ENCODE measurements around the gene MLLT10.

The MLLT10 gene

DNA sequence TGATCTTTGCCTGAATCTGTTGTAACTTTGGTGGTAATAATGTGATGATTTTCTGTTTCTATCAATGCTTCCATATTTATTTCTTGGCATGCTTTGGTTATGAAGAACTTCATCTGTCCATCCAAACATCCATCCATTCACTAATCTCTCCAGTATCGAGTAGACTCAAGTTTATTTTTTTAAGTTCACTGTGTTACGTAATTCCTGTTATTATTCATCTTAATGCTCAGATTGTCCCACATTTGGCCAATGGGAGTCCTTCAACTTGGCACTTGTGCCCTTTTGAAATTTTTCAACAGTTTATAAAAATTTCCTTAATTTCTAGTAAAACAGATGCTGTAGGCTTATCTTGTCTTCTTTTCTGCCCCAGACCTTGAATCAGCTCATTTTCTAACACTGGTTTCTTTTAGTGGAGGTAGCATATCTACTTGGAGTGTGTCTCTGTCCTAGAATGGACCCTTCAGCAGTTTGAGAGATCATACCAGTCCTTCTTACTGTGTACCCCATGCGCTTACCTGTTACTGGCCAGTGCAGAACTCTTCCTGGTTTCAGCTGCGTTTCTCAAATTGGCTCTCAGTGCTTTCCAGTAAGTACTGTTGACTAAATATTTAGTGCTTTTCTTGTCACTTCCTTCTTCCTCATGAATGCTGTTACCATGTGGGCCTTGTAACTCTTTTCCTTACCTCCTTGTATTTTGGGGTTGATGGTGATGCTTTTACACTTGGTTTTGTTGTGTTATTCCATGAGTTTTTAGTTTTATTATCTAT is 100.8 kb downstream of the MLLT10 start:
- DNase-seq (ENCODE audit: low read depth in 3 of 3): no peak

DNA sequence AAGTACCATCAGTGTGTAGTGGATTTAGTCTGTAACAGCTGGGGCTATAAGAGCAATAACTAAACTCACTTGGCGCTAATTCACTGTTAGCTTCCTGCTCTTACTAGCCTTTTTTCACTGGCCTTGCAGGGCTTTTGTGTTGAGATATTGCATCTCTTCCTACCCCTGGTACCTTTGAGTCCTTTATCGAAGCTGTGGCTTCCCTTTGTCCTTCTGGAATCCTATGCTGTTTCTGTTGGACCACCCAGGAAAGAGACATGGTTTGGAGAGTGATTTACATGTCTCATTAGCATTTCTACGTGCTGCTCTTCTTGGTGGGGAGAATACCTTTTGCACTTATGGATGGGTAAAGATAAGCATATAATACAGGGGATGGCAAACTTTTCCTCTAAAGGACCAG is 103.8 kb downstream of the MLLT10 start:
- DNase-seq (ENCODE audit: low read depth in 3 of 3): no peak

DNA sequence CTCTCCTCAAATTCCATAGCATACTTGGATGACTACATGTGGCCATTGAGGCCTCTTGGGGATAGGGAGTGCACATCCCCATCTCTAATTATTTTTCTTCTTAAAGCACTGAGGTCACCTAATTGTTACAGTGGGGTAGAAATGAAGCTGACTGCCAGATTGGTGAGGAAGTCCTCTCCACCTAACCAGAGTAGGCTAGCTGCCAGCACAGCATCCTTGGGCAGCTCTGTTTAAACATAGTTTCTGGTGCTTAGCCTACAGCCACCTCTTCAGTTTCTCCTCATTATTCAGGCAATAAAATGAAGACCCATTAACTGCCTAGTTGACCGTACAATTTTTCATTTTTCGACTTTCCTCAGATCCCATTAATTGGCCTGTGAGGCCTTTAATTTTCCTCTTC is 104.6 kb downstream of the MLLT10 start:
- DNase-seq (ENCODE audit: low read depth in 3 of 3): no peak

DNA sequence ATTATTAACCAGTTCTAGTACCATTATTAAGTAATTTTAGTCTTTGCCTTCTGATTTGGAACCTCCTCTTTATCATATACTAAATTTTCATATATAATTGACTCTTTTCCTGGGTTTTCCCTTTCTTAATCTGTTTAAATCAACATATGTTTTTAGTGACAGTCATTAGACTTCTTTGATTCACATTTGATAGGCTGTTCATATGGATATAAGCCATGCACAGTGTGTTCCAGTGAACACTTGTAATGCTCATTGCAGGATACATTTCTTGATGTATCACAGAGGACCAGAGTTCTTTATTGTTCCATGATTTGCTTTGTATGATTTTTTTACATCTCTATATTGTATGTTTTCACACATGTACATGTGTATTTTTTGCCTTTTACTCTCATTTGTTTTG is 114.0 kb downstream of the MLLT10 start:
- no peak for DNase-seq (ENCODE audit: low read depth in 3 of 3)

DNA sequence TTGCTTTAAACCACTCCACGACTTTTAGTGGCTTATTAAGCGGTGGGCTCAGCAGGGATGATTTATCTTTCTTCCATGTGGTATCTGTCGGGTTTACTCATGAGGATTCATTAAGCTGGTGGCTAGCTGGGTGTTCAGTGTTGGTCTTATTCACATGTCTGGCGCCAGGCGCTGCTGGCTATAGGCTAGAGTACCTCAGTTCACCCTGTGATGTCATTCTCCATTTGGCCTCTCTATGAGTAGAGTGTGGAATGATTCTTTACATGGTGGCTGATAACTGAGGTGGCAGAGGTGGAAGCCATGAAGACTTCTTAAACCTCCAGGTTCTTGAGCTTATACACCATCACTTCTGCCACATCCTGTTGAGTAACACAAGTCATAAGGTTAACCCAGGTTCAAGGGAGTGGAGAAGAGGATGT is 115.4 kb downstream of the MLLT10 start:
- peak in 1 of 3 donors; percentile 1 for DNase-seq (ENCODE audit: low read depth in 3 of 3)

DNA sequence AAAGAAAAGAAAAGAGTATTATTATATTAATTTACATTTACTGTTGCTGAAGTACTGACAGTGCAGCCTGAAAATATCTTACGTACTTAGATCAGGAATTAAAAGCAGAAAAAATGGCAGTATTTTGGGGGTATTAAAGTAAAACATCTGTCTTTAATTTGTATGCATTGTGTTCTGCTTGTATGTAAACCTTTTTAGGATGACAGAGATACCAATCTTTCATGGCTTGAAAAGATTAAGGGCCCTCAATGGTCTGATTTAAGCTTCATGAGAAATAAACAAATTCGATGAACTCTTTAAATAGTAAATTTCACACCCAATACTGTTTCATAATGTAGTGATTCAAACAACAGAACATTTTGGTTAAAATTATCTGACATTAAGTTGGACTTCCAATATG is 116.3 kb downstream of the MLLT10 start:
- DNase-seq (ENCODE audit: low read depth in 3 of 3): no peak

DNA sequence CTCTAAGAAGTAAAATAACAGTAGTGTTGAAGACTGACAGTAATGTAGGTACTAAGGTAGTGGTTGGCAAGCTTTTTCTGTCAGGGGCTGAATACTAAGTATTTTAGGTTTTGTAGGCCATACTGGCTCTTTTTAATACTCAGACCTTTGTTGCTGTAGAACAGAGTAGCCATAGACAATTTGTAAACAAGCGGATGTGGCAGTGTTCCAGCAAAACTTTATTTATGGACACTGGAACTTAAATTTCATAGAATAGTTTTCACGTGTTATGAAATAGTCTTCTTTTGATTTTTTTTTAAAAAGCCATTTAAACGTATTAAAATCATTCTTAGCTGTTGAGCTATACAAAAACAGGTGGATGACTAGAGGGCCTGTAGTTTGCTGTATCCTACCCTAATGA is 121.2 kb downstream of the MLLT10 start:
- no peak for DNase-seq (ENCODE audit: low read depth in 3 of 3)

DNA sequence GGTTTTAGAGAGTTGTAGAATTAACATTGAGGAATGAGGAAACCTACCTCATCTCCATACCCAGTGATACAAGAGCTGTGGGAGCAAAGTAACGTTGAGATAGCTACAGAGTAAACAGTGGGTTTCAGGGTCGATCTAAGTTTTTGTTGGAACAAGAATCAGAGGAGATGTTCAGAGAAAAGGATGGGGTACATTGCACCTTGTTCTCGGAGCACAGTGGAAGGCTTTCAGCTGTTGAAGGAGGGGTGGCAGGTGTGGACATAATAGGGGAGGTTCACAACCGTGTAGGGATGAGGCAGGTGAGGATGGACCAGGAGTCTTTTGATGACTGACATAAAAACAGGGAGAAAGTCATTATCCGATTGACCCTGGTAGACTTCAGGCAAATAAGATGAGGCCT is 121.7 kb downstream of the MLLT10 start:
- no peak for DNase-seq (ENCODE audit: low read depth in 3 of 3)

DNA sequence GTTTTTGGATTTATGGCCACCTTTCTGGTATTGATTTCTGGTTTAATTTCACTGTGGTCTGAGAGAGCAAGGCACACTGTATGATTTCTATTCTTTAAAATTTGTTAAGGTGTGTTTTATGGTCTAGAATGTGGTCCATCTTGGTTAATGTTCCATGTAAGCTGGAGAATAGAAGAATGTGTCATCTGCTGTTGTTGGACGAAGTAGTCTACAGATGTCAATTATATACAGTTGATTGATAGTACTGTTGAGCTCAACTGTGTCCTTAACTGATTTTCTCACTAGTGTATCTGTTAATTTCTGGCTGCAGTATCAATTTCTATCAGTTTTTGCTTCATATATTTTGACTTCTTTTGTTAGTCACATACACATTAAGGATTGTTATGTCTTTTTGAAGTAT is 127.1 kb downstream of the MLLT10 start:
- DNase-seq (ENCODE audit: low read depth in 3 of 3): no peak

DNA sequence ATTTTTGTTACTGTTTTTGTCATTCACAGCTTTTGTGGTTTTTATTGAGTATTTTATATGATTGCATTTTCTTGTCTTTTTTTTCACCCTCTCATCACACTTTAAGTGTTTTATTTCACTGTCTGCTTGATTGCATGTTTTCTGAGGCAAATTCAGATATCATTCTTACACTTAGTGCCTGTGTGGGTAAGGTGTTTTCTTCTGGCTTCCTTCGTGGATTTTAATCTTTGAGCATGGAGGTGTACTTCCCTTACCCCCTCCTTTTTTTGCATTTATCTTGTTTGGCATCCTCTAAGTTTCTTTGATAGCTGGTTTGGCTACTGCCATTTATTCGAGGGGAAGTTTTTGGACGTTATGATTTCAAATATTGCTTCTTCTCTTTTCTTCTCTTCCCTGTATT is 127.9 kb downstream of the MLLT10 start:
- DNase-seq (ENCODE audit: low read depth in 3 of 3): no peak

DNA sequence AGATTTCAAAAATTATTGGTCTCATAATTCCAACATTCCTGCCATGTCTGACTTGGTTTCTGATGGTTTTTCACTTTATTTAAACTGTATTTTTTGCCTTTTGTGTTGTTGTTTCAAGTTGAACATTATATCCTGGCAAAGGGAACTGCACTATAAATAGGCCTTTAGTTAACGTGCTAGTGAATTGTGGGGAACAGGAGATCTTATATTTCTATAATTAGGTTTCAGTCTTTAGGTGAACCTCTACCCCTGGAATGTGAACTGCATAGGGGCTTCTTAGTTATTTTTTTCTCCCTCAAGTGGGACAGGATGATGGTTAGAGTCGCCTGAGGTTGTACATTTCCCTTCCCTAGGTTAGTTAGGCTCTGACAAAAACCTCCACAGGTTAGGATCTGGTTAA is 128.6 kb downstream of the MLLT10 start:
- DNase-seq (ENCODE audit: low read depth in 3 of 3): no peak

DNA sequence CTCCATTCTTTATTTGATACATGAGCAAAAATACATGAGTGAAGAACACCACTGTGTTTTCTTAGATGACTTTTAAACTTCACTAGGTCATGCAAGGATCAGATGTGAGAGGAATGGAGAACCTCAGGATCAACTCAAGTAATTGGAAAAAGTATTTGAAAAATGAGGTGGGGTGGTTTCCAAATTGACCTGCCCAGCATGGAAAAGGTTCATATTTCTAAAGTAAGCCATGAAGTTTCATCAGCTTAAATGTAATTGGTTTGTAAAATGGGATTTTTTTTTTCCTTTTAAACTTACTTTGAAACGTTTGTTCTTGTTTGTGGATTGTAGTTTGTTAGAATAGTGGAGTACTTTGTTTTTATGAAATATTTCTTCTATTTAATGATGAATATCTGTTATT is 134.8 kb downstream of the MLLT10 start:
- DNase-seq (ENCODE audit: low read depth in 3 of 3): no peak

DNA sequence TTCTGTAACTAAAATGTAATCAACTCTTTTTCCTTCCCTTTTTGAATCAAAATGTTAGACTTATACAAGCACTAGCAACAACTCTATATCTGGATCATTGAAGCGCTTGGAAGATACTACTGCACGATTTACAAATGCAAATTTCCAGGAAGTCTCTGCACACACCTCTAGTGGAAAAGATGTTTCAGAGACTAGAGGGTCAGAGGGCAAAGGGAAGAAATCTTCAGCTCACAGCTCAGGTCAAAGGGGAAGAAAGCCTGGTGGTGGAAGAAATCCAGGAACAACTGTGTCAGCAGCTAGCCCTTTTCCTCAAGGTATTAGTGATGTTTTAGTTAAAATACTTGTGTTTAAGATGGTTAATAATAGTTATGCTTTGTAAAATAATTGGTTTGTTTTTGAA is 136.4 kb downstream of the MLLT10 start:
- no peak for DNase-seq (ENCODE audit: low read depth in 3 of 3)

DNA sequence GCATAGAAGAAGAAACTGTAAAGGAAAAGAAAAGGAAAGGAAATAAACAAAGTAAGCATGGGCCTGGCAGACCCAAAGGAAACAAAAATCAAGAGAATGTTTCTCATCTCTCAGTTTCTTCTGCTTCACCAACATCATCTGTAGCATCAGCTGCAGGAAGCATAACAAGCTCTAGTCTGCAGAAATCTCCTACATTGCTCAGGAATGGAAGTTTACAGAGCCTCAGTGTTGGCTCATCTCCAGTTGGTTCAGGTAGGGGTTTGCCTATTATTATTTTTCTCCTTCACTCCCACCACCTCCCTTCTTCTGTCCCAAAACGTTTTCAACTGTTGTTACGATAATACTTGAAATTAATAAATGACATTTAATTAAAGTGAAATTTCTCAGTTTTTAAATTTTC is 139.6 kb downstream of the MLLT10 start:
- DNase-seq (ENCODE audit: low read depth in 3 of 3): no peak

DNA sequence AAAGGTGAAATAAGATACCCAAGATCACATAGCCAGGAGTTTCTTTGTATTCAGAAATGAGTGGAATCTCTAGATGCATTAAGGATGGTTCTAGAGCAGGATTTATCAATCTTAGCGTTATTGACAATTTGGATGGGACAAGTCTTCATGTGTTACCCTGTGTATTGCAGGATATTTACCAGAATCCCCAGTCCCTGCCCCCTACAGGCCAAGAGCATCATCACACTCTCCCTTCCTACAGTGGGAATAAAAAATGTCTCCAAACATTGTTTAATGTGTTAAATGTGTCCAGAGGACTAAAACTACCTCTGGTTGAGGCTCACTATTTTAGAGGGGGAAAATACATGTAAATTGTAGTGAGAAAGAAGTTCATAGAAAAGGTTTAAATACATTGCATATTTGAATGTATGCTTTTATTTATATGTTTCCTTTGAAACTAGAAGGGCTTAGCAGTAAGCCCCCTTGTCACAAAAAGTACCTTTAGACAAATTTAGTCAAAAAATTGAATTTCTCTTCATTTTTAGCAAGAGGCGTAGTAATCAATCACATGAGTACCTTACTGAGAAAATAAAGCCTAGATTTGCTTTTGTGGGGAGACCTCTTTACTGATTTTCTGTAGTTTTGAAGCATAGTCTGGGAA is 141.2 kb downstream of the MLLT10 start:
- peak in 2 of 3 donors; percentile 3 to 28 for DNase-seq (ENCODE audit: low read depth in 3 of 3)

DNA sequence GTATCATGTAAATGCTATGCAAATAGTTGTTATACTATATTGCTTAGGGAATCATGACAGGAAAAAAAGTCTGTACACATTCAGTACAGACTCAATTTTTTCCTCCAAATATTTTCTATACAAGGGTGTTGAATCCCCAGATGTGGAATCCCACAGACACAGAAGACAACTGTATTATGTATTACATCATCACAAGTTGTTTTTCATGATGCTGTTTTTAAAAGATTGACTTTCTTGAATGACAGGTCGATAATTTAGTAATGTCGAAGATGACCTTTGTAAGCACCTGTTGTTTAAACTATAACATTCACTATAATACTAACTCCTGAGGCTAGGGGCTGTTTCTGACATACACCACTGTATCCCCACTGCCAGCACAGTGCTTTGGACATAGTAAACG is 143.5 kb downstream of the MLLT10 start:
- DNase-seq (ENCODE audit: low read depth in 3 of 3): no peak

DNA sequence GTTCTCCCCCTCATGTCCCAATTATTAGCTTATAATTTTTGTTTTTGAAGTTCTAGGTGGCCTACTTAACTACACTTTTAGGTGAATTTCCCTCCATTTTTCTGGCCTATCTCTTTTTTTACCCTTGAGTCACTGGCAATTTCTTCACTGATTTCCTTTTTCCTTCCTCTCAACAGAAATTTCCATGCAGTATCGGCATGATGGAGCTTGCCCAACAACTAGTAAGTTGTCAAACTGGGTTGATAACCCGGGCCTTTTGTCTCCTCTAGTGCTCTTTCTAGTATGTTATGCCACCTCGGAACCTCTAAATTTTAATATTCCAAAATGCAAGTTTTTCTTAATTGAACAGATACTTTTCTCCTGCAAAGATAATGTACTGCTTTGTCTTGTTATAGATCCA is 147.1 kb downstream of the MLLT10 start:
- no peak for DNase-seq (ENCODE audit: low read depth in 3 of 3)

DNA sequence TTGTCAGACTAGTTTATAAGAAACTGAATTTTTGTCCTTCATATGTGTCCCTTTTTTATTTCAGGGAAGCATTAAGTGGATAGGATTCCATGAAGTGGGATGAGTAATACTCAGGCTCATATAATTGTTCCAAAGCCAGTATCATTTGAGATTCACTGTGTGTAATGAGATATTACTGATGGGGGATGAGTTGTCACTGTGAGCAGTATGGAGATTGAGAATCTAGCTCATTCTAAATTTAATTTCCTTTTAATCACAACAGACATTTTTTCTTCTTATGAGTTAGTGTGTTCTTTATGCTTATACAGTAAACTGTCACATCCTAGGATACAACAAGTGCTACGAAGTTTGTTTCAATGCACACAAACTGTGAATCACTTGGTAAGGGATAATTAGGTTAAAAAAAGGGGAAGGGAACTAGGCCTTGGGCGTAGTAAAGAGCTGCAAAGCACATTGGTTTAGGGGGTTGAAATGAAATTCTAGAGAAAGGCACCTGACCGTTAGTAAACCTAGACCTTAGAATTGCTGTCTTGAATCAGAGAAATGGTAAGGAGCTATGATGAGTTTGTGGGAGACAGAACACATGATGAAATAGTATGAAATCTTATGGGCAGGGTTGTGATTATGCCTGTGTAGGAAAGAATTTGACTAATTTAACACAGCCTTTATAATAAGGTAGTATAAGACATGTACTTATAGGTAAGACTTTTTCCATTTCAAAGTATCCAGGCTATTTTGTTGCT is 153.4 kb downstream of the MLLT10 start:
- no peak for DNase-seq (ENCODE audit: low read depth in 3 of 3)

DNA sequence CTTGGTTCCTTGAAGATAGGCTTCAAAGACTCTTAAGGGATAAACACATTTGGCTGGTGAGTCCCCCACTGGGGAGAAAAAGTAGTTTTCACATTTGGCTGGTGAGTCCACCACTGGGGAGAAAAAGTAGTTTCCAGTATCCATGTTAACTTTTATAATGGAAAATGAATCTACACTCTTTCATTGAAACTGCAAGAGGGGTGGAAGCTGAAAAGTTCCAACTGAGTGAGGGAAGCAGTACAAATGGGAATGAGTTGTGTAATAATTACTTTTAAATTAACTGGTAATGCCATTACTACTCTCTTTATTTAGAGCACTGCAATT is 153.9 kb downstream of the MLLT10 start:
- no peak for DNase-seq (ENCODE audit: low read depth in 3 of 3)

DNA sequence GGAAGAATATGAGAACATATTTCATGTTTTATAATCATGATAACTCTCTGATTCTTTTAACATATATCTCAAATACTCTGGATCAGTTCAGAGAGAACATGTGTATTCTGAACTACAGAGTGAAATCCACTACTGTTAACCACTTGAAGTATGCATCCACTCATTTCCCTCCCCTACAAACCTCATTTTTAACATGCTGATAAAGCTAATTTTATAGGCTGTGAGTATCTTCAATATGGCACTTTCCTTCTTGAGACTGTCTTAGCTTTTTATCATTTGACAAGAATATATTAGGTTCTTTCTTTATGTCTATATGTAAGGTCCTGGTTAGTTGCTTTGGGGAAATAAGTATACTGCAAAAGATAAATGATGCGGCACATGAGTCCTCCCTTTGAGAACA is 154.8 kb downstream of the MLLT10 start:
- no peak for DNase-seq (ENCODE audit: low read depth in 3 of 3)

DNA sequence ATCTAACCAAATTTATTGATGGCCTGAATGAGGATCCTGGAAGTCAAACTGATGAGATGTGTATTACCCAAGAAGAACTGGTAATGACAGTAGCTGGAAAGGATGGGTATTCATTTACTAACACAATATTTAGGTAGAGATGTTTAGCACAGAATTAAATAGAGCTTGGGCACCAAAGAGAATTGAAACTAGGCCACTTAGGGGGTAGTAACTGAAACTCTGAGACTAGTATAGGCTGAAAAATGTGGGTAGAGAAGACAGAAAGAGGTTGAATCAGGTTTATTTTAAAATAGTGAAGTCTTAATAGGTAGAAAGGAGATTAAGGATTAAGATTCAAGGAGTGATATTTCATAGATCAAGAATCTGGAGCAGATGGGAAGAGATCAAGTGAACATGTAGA is 155.8 kb downstream of the MLLT10 start:
- DNase-seq (ENCODE audit: low read depth in 3 of 3): no peak

DNA sequence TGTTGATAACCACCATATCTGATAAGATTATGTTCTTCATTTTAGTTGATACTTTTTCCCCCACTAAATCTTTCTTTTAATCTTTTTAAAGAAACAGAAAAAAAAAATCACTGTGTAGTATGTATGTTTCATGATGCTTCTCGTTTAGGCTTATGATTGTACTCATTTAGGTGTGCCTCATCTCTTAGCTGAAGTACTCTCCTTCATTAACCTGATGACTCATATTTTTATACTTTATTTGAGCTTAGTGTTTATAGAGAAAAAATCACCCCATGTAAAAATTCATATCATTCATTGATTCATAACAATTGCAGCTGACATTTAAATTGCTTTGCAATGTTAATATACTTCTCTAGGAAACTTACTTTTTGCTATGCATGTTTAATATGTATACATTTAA is 158.9 kb downstream of the MLLT10 start:
- DNase-seq (ENCODE audit: low read depth in 3 of 3): no peak

DNA sequence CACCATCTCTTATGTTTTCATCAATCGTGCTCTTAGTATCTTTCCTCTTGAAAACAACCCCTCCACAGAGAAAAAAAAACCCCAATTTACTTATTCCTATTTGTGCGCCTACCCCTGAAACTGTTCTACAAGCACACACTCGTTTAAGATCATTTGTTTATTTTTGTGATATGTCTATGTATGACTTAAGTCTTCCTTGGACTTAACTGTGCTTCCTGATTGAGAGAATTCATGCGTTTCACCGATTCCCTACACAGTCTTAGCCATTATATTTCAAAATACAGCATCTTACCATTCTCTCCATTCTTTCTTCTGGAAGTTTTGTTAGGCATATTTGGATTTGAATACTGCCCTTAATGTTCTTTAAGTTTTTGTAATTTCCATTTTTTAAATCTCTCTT is 159.4 kb downstream of the MLLT10 start:
- DNase-seq (ENCODE audit: low read depth in 3 of 3): no peak
